PFSK-1 (cell line): ENCODE results near the gene NDUFAF3.

Experiments
- FOXP2 ChIP-seq: optimal IDR thresholded peaks from 2 replicates; pipeline ENCODE3; 2011; ENCODE audit warnings: borderline replicate concordance, control low read depth, inconsistent platforms; ENCODE audit not compliant: insufficient read depth; ENCODE audit errors: extremely low read length, extremely low read depth
- SIN3A ChIP-seq: IDR thresholded peaks from 2 replicates; pipeline ENCODE4 v1.6.1; 2012; ENCODE audit warnings: mild to moderate bottlenecking, low read length, moderate library complexity, borderline replicate concordance; ENCODE audit not compliant: insufficient read depth

- TF ChIP-seq FOXP2 (no peak), SIN3A (no peak)
These were observed 14.0 kb upstream of the NDUFAF3 start for GRCh38 chr3:49007771-49008528.
